Gastroesophageal sphincter (tissue), 4 donors: ENCODE data around the gene NSUN2. TPM values are rescaled to one million over a fixed set of nuclear protein-coding genes. Genes with fewer than 3 reads are reported as not detected.
A peak's percentile ranks its signal among the peaks of the same experiment; 100 is the strongest.

Source experiments
- ATAC-seq: fragments of 150-250 bp; one replicate; pipeline ENCODE4 v1.9.1; 2016; ENCODE audit warnings: mild to moderate bottlenecking, moderate library complexity
- H3K27ac ChIP-seq, 4 donors: fragments of 200-600 bp; sonication (generic) in 3 of 4; 1 replicate in 3 of 4; 2 replicates in 1 of 4; pipeline ENCODE4 v1.5.1; 2016 to 2019
- H3K27me3 ChIP-seq: fragments of 200-600 bp; sonication (generic); one replicate; pipeline ENCODE4 v1.5.1; 2019
- H3K36me3 ChIP-seq, 2 donors: fragments of 200-600 bp; sonication (generic); one replicate each; pipeline ENCODE4 v1.5.1; 2019; ENCODE audit warnings: control low read depth in 1 of 2
- H3K4me1 ChIP-seq, 3 donors: fragments of 200-600 bp; sonication (generic); 1 replicate in 2 of 3; 2 replicates in 1 of 3; pipeline ENCODE4 v1.5.1; 2016 to 2019; ENCODE audit warnings: control low read depth in 2 of 3
- H3K4me3 ChIP-seq, 2 donors: fragments of 200-600 bp; sonication (generic); one replicate each; pipeline ENCODE4 v1.5.1; 2019; ENCODE audit warnings: mild to moderate bottlenecking in 1 of 2, moderate library complexity in 1 of 2
- H3K9me3 ChIP-seq, 3 donors: fragments of 200-600 bp; sonication (generic); one replicate each; pipeline ENCODE4 v1.5.1; 2017 to 2019; ENCODE audit warnings: control low read depth in 2 of 3
- EP300 ChIP-seq: sonication (generic); formaldehyde crosslinking; IDR thresholded peaks from one replicate; pipeline ENCODE4 v1.6.1; 2017; ENCODE audit warnings: antibody characterized with exemption, mild to moderate bottlenecking
- POLR2A ChIP-seq, 2 donors: fragments of 450-650 bp; IDR thresholded peaks; one replicate each; pipeline ENCODE4 v1.6.1; 2017; ENCODE audit warnings: antibody characterized with exemption in 2 of 2, mild to moderate bottlenecking in 2 of 2, moderate library complexity in 1 of 2
- POLR2AphosphoS5 ChIP-seq: sonication (generic); formaldehyde crosslinking; IDR thresholded peaks from one replicate; pipeline ENCODE4 v1.6.1; 2017; ENCODE audit warnings: antibody characterized with exemption
- WGBS, 2 donors: methylation state at CpG; one replicate each; pipeline ENCODE4 v1.1.5; 2018; ENCODE audit warnings: low coverage in 1 of 2; 5-methylcytosine and 5-hydroxymethylcytosine counted together
- total RNA-seq, 4 donors: library from RNA; depleted of rRNA; stranded (reverse); fragments of >200 nt; gene quantifications; one replicate each; pipeline ENCODE4 v1.1.0, GENCODE V29; 2016
- TF ChIP-seq, protein P1 (sequence below), 4 experiments: fragments of 200-600 bp in 2 of 4; fragments of 450-650 bp in 2 of 4; sonication (generic) in 1 of 4; IDR thresholded peaks; one replicate each; pipeline ENCODE4 v1.5.1; 2017 to 2019; ENCODE audit warnings: antibody characterized with exemption in 4 of 4, mild to moderate bottlenecking in 2 of 4, moderate library complexity in 2 of 4

Gene NSUN2
- total RNA-seq: 10 to 100 TPM; 34.0 to 50.3 (median 43.6) TPM

DNA sequence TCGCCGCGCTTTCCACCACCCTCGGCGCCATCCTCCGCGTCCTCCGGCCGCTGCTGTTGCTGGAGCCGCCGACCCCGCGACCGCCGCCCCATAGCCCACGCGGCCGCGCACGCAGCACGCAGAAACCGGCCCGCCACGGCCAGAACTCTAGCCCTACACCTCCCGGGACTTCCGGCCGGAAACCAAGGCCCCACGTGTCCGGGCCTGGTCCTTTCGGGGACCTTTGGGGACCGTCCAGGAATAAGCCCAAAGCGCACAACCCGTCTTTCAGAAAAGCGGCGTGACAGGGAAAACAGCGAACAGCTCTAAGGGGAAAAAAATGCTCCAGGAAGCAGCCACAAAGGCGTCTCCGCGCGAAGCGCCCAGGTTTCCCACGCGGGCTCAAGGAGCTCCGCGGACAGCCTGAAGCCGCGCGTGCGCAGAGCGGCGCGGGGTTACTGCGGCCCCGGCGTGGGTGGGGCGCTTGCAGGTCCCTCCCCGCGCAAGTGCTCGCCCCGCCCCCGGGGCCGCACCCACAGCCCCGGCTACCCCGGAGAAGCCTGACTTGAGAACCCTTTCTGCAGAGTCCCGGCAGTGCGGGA is at the start of gene NSUN2, which contains the start of gene SRD5A1:
TSS of gene NSUN2 (minus strand) at position 157 of the 581 bp plus-strand sequence. CDS start at position 92, 65 bp downstream.
TSS of gene SRD5A1 (plus strand) at position 553 of the 581 bp plus-strand sequence. CDS start 137 bp downstream, outside the sequence.
- Histone ChIP-seq H3K9me3 (no peaks in the 10 kb centered on the region), H3K27ac (peak within 1 kb of the TSS; percentile 74 to 91 (median 86)), H3K36me3 (peaks cover 0 to 36% of the 10 kb centered on the region in 2 donors), H3K27me3 (no peaks in the 10 kb centered on the region), H3K4me3 (peak within 1 kb of the TSS; percentile 85 to 98), H3K4me1 (peaks cover 0 to 62% (median 12%) of the 10 kb centered on the region in 3 donors)
- TF ChIP-seq POLR2AphosphoS5: peak; percentile 66
- TF ChIP-seq EP300: no peak
- TF ChIP-seq, protein P1, sequence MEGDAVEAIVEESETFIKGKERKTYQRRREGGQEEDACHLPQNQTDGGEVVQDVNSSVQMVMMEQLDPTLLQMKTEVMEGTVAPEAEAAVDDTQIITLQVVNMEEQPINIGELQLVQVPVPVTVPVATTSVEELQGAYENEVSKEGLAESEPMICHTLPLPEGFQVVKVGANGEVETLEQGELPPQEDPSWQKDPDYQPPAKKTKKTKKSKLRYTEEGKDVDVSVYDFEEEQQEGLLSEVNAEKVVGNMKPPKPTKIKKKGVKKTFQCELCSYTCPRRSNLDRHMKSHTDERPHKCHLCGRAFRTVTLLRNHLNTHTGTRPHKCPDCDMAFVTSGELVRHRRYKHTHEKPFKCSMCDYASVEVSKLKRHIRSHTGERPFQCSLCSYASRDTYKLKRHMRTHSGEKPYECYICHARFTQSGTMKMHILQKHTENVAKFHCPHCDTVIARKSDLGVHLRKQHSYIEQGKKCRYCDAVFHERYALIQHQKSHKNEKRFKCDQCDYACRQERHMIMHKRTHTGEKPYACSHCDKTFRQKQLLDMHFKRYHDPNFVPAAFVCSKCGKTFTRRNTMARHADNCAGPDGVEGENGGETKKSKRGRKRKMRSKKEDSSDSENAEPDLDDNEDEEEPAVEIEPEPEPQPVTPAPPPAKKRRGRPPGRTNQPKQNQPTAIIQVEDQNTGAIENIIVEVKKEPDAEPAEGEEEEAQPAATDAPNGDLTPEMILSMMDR (IDR thresholded peaks at IDR 0.05): no peak
- TF ChIP-seq POLR2A (IDR thresholded peaks at IDR 0.05): peak; percentile 38 to 47
- WGBS, 2 donors: no CpG with 5 or more reads among the region's 66 CpGs
- peak; percentile 97 for ATAC-seq

DNA sequence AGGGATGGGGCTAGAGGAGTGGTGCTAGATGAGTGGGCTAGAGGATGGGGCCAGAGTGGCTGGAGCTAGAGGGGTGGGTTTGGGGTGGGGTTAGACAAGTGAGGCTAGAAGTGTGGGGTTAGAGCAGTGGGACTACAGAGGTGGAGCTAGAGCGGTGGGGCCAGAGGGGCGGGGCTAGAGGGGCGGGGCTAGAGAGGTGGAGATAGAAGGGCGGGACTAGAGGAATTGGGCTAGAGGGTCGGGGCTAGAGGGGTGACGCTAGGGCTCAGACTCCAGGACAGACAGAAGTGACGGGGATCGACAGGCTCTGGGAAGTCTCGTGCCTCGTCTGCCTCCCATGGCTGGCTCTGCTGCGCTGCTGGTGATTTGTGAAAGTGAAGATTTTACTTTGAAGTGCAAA is 49.4 kb upstream of the NSUN2 start:
- WGBS, 2 donors: 42 to 69% methylated on average over 5 to 8 of the region's 11 CpGs
- peaks cover 21% of the 10 kb centered on the region for H3K27me3 ChIP-seq
- ATAC-seq: no peak

DNA sequence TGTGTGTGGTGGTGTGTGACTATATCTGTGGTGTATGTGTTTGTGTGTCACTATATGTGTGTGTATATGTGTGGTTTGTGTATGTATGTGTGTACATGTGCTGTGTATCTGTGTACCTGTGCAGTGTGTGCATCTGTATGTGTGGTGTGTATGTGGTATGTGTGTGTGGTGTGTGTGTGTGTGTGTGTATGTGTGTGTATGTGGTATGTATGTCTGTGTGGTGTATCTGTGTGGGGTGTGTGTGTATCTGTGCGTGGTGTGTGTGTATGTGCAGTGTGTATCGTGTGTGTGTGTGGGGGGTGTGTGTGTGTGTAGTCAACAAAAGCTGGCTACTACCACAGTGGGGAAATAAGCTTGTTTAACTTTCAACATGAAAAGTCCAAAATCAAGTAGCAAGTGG is 48.8 kb upstream of the NSUN2 start:
- no peak overlapping the region for H3K4me3 ChIP-seq
- peaks cover 21% of the 10 kb centered on the region for H3K27me3 ChIP-seq
- TF ChIP-seq EP300: no peak
- H3K9me3 ChIP-seq: no peaks in the 10 kb centered on the region
- WGBS, 2 donors: 42 to 83% methylated on average over 2 of the region's 2 CpGs
- H3K27ac ChIP-seq: no peak overlapping the region
- H3K4me1 ChIP-seq: peaks cover 0 to 2% (median 0%) of the 10 kb centered on the region in 3 donors
- no peak for ATAC-seq
- H3K36me3 ChIP-seq: no peaks in the 10 kb centered on the region

More for the DNA sequence above, 49.4 kb upstream of the NSUN2 start:
- Histone ChIP-seq H3K9me3 (no peaks in the 10 kb centered on the region), H3K4me1 (peaks cover 0 to 8% (median 0%) of the 10 kb centered on the region in 3 donors), H3K27ac (no peak overlapping the region), H3K4me3 (no peak overlapping the region), H3K36me3 (no peaks in the 10 kb centered on the region)
- no peak for TF ChIP-seq POLR2A (IDR thresholded peaks at IDR 0.05)
- no peak for TF ChIP-seq POLR2AphosphoS5
- TF ChIP-seq EP300: no peak
- TF ChIP-seq, protein P1 (IDR thresholded peaks at IDR 0.05): no peak

DNA sequence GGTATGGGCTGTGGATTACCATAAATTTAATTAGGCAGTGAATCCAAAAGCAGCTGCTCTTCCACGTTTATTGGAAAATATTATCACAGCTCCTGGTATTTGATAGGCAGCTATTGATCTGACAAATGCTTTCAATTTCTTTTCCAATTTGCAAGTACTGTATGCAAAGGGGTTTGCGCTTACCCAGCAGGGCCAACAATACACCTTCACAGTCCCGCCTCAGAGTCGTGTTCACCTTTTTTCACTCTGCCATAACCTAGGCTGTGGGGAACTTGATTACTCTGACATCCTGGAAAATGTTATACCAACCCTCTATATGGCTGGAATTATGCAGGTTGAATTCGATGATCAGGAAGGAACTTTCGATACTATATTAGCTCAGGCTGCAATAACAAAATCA is 48.1 kb upstream of the NSUN2 start:
- no peak for ATAC-seq
- Histone ChIP-seq H3K36me3 (no peaks in the 10 kb centered on the region), H3K27ac (no peak overlapping the region), H3K9me3 (no peaks in the 10 kb centered on the region), H3K4me1 (no peaks in the 10 kb centered on the region), H3K27me3 (peaks cover 21% of the 10 kb centered on the region), H3K4me3 (no peak overlapping the region)
- TF ChIP-seq POLR2AphosphoS5 (no peak), POLR2A (IDR thresholded peaks at IDR 0.05) (no peak), EP300 (no peak)
- TF ChIP-seq, protein P1 (IDR thresholded peaks at IDR 0.05): no peak
- 60% methylated on average over 5 to 6 of the region's 6 CpGs for WGBS, 2 donors

DNA sequence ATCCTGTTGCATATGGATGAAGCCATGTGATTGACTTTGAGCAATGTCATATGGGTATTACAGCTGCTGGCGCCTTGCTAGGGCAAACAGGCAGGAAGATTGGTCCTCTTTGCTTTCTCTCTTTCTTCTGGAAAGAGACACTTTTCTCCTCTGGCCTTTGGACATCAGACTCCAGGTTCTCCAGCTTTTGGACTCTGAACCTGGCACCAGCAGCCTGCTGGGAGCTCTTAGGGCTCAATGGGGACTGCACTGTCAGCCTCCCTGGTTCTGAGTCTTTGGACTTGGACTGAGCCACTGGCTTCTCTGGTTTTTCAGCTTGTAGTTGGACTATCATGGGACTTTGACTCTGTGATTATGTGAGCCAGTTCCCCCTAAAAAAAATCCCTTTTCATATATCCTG is 45.5 kb upstream of the NSUN2 start:
- TF ChIP-seq EP300 (no peak), POLR2A (IDR thresholded peaks at IDR 0.05) (no peak), POLR2AphosphoS5 (no peak)
- TF ChIP-seq, protein P1 (IDR thresholded peaks at IDR 0.05): no peak

More for the DNA sequence above, 45.5 kb upstream of the NSUN2 start:
- no peak overlapping the region for H3K4me3 ChIP-seq
- H3K27me3 ChIP-seq: peaks cover 12% of the 10 kb centered on the region
- H3K27ac ChIP-seq: no peak overlapping the region
- ATAC-seq: no peak
- H3K36me3 ChIP-seq: no peaks in the 10 kb centered on the region
- H3K4me1 ChIP-seq: no peaks in the 10 kb centered on the region
- no peaks in the 10 kb centered on the region for H3K9me3 ChIP-seq
- WGBS, 2 donors: 100% methylated on average over 1 of the region's 1 CpG; no CpG with 5 or more reads in 1 of the 2 donors
